ENCODE measurements around the gene CALN1.

Gene CALN1

GRCh38 chr7:72326811-72327210 is 85.3 kb downstream of the CALN1 start:
- H3K4me3 ChIP-seq (ENCODE audit: low read depth, low read length): no peak overlapping the region

GRCh38 chr7:72326365-72326764 is 85.8 kb downstream of the CALN1 start:
- no peak overlapping the region for H3K4me3 ChIP-seq (ENCODE audit: low read depth, low read length)

- H3K4me3 ChIP-seq (ENCODE audit: low read depth, low read length): no peak overlapping the region
Measured at GRCh38 chr7:72325561-72325960, 86.6 kb downstream of the CALN1 start.

- no peak overlapping the region for H3K4me3 ChIP-seq (ENCODE audit: low read depth, low read length)
Measured at GRCh38 chr7:72321637-72322036, 90.5 kb downstream of the CALN1 start.

- H3K4me3 ChIP-seq (ENCODE audit: low read depth, low read length): no peak overlapping the region
Measured at GRCh38 chr7:72321081-72321480, 91.1 kb downstream of the CALN1 start.

- no peak overlapping the region for H3K4me3 ChIP-seq (ENCODE audit: low read depth, low read length)
Measured at GRCh38 chr7:72317341-72317740, 94.8 kb downstream of the CALN1 start.

GRCh38 chr7:72316148-72316547 is 96.0 kb downstream of the CALN1 start:
- H3K4me3 ChIP-seq (ENCODE audit: low read depth, low read length): no peak overlapping the region

- H3K4me3 ChIP-seq (ENCODE audit: low read depth, low read length): no peak overlapping the region
Measured at GRCh38 chr7:72313906-72314305, 98.2 kb downstream of the CALN1 start.

- no peak overlapping the region for H3K4me3 ChIP-seq (ENCODE audit: low read depth, low read length)
Measured at GRCh38 chr7:72310301-72310700, 101.8 kb downstream of the CALN1 start.

GRCh38 chr7:72309476-72309875 is 102.7 kb downstream of the CALN1 start:
- no peak overlapping the region for H3K4me3 ChIP-seq (ENCODE audit: low read depth, low read length)

GRCh38 chr7:72308986-72309385 is 103.2 kb downstream of the CALN1 start:
- no peak overlapping the region for H3K4me3 ChIP-seq (ENCODE audit: low read depth, low read length)

GRCh38 chr7:72307566-72307965 is 104.6 kb downstream of the CALN1 start:
- no peak overlapping the region for H3K4me3 ChIP-seq (ENCODE audit: low read depth, low read length)

- H3K4me3 ChIP-seq (ENCODE audit: low read depth, low read length): no peak overlapping the region
Measured at GRCh38 chr7:72298912-72299311, 113.2 kb downstream of the CALN1 start.

- H3K4me3 ChIP-seq (ENCODE audit: low read depth, low read length): no peak overlapping the region
Measured at GRCh38 chr7:72298091-72298490, 114.0 kb downstream of the CALN1 start.

- no peak overlapping the region for H3K4me3 ChIP-seq (ENCODE audit: low read depth, low read length)
Measured at GRCh38 chr7:72297636-72298035, 114.5 kb downstream of the CALN1 start.

- no peak overlapping the region for H3K4me3 ChIP-seq (ENCODE audit: low read depth, low read length)
Measured at GRCh38 chr7:72292794-72293193, 119.3 kb downstream of the CALN1 start.

GRCh38 chr7:72292118-72292517 is 120.0 kb downstream of the CALN1 start:
- no peak overlapping the region for H3K4me3 ChIP-seq (ENCODE audit: low read depth, low read length)

GRCh38 chr7:72286519-72286918 is 125.6 kb downstream of the CALN1 start:
- no peak overlapping the region for H3K4me3 ChIP-seq (ENCODE audit: low read depth, low read length)

- H3K4me3 ChIP-seq (ENCODE audit: low read depth, low read length): no peak overlapping the region
Measured at GRCh38 chr7:72283309-72283708, 128.8 kb downstream of the CALN1 start.

- no peak overlapping the region for H3K4me3 ChIP-seq (ENCODE audit: low read depth, low read length)
Measured at GRCh38 chr7:72281308-72281707, 130.8 kb downstream of the CALN1 start.

GRCh38 chr7:72279203-72279602 is 132.9 kb downstream of the CALN1 start:
- no peak overlapping the region for H3K4me3 ChIP-seq (ENCODE audit: low read depth, low read length)

- no peak overlapping the region for H3K4me3 ChIP-seq (ENCODE audit: low read depth, low read length)
Measured at GRCh38 chr7:72278550-72278949, 133.6 kb downstream of the CALN1 start.

- H3K4me3 ChIP-seq (ENCODE audit: low read depth, low read length): no peak overlapping the region
Measured at GRCh38 chr7:72275382-72276070, 136.6 kb downstream of the CALN1 start.

Data from iPS-11a (cell line).